GM12878 (cell line): ENCODE data around the gene FAM114A2. TPM values are rescaled to one million over a fixed set of nuclear protein-coding genes. Genes with fewer than 3 reads are reported as not detected.

Experiments
- ATAC-seq: fragments of 200-7000 bp; cut with Tn5 transposase; 3 replicates; pipeline ENCODE4 v1.9.1; 2020; ENCODE audit warnings: mild to moderate bottlenecking, moderate library complexity
- BruUV-seq: library from RNA; stranded (reverse); fragments of 400-500 nt; replicated peaks from 2 replicates; lab custom pipeline; 2021; lab: Mats Ljungman, UMichigan
- CTCF ChIA-PET: fragments of 300-600 bp; sonication (Branson Sonifier 250); formaldehyde crosslinking; extraction: SDS; loops from one replicate; lab custom pipeline; 2021; ENCODE audit warnings: inconsistent platforms; lab: Yijun Ruan, JAX
- POLR2A ChIA-PET: fragments of 350-600 bp; formaldehyde crosslinking; extraction: SDS; loops from one replicate; lab custom pipeline; 2021; ENCODE audit warnings: inconsistent platforms; lab: Charles Lee
- RAD21 ChIA-PET: fragments of 300-600 bp; sonication (Branson Sonifier 250); formaldehyde crosslinking; loops from one replicate; lab custom pipeline; 2023; ENCODE audit warnings: antibody characterized with exemption; ENCODE audit not compliant: unreplicated experiment; lab: Charles Lee
- SMC1A ChIA-PET: fragments of 300-600 bp; sonication (Branson Sonifier 250); formaldehyde crosslinking; loops from one replicate; lab custom pipeline; 2023; ENCODE audit not compliant: unreplicated experiment, uncharacterized antibody; lab: Charles Lee
- DNase-seq: peaks from one replicate; pipeline ENCODE4 v3.0.0-alpha.2; 2011; ENCODE audit warnings: low read depth, low spot score
- FAIRE-seq: peaks from 3 replicates; lab custom pipeline; 2011; peaks lifted over from hg19 to GRCh38; lab: Jason Lieb, UNC
- H2AFZ ChIP-seq: 2 replicates; pipeline ENCODE4 v1.6.0; 2011; ENCODE audit warnings: low read depth, low read length, control low read depth; ENCODE audit not compliant: control insufficient read depth
- H3K27ac ChIP-seq: 2 replicates; pipeline ENCODE4 v1.5.1; 2011; ENCODE audit warnings: control low read depth; ENCODE audit not compliant: control insufficient read depth, insufficient read depth
- H3K27me3 ChIP-seq, 2 experiments: replicated peaks in 1 of 2; 2 replicates each; pipeline versions ENCODE4 v1.6.0 to v1.6.1; 2011; ENCODE audit warnings: low read length in 1 of 2; ENCODE audit not compliant: control insufficient read depth in 2 of 2, insufficient read depth in 2 of 2
- H3K36me3 ChIP-seq, 2 experiments: 2 replicates each; pipeline ENCODE4 v1.5.1; 2011; ENCODE audit warnings: low read length in 1 of 2; ENCODE audit not compliant: control insufficient read depth in 2 of 2, insufficient read depth in 2 of 2
- H3K4me1 ChIP-seq: 2 replicates; pipeline ENCODE4 v1.6.1; 2011; ENCODE audit warnings: mild to moderate bottlenecking, low read length, moderate library complexity, mixed read lengths; ENCODE audit not compliant: control insufficient read depth, insufficient read depth
- H3K4me2 ChIP-seq: 2 replicates; pipeline ENCODE4 v1.6.0; 2011; ENCODE audit warnings: control low read depth; ENCODE audit not compliant: control insufficient read depth, insufficient read depth
- H3K4me3 ChIP-seq: fragments of 200-600 bp; sonication (generic); 2 replicates; pipeline ENCODE4 v1.5.1; 2016
- H3K79me2 ChIP-seq: 2 replicates; pipeline ENCODE4 v1.6.0; 2011; ENCODE audit warnings: low read length; ENCODE audit not compliant: control insufficient read depth, insufficient read depth
- H3K9ac ChIP-seq: 2 replicates; pipeline ENCODE4 v1.8.0; 2011; ENCODE audit warnings: low read length, control low read depth, mixed read lengths; ENCODE audit not compliant: control insufficient read depth, insufficient read depth
- H3K9me3 ChIP-seq: replicated peaks from 3 replicates; pipeline ENCODE4 v1.5.1; 2011; ENCODE audit warnings: mild to moderate bottlenecking, low read length; ENCODE audit not compliant: control insufficient read depth, insufficient read depth
- H4K20me1 ChIP-seq: 2 replicates; pipeline ENCODE4 v1.6.0; 2011; ENCODE audit not compliant: control insufficient read depth, insufficient read depth
- BCL11A ChIP-seq: IDR thresholded peaks from 2 replicates; pipeline ENCODE4 v1.6.1; 2011; ENCODE audit warnings: low read depth, low read length
- CHD4 ChIP-seq: fragments of 200-600 bp; sonication (generic); IDR thresholded peaks from 2 replicates; pipeline ENCODE4 v1.6.1; 2016; ENCODE audit warnings: mild to moderate bottlenecking
- ETV6 ChIP-seq, 2 experiments: fragments of 450-650 bp in 1 of 2; IDR thresholded peaks in 1 of 2; conservative IDR thresholded peaks in 1 of 2; 2 replicates each; pipeline ENCODE4 v1.6.1; 2014; ENCODE audit warnings: antibody characterized with exemption in 1 of 2, borderline replicate concordance in 1 of 2, low read depth in 1 of 2, mild to moderate bottlenecking in 1 of 2, moderate library complexity in 1 of 2
- FOXM1 ChIP-seq: IDR thresholded peaks from 2 replicates; pipeline ENCODE4 v1.6.1; 2012; ENCODE audit warnings: low read depth, mild to moderate bottlenecking, inconsistent platforms, low read length, moderate library complexity
- GABPA ChIP-seq: IDR thresholded peaks from 2 replicates; pipeline ENCODE4 v1.6.1; 2014; ENCODE audit warnings: antibody characterized with exemption, low read depth, mild to moderate bottlenecking, inconsistent platforms
- IKZF2 ChIP-seq, 2 experiments: fragments of 450-650 bp; IDR thresholded peaks; 2 replicates each; pipeline ENCODE4 v1.6.1; 2017; ENCODE audit warnings: mild to moderate bottlenecking in 2 of 2, moderate library complexity in 2 of 2
- KLF5 ChIP-seq: fragments of 450-650 bp; IDR thresholded peaks from 2 replicates; pipeline ENCODE4 v1.6.1; 2014; ENCODE audit warnings: mild to moderate bottlenecking; ENCODE audit not compliant: partially characterized antibody
- RUNX3 ChIP-seq: IDR thresholded peaks from 2 replicates; pipeline ENCODE4 v1.6.1; 2012; ENCODE audit warnings: low read length, inconsistent platforms
- SRF ChIP-seq, 2 experiments: IDR thresholded peaks; 2 replicates each; pipeline ENCODE4 v1.6.1; 2011; ENCODE audit warnings: low read depth in 2 of 2, low read length in 2 of 2, mild to moderate bottlenecking in 1 of 2, moderate library complexity in 1 of 2
- STAT3 ChIP-seq: IDR thresholded peaks from 2 replicates; pipeline ENCODE4 v1.6.1; 2011; ENCODE audit warnings: low read depth, low read length, improper control_type of control experiment
- SUPT20H ChIP-seq: IDR thresholded peaks from 2 replicates; pipeline ENCODE4 v1.6.1; 2011; ENCODE audit warnings: low read depth, mild to moderate bottlenecking, low read length, moderate library complexity, borderline replicate concordance; ENCODE audit not compliant: control insufficient read depth
- WGBS: methylation state at CpG from one replicate; pipeline ENCODE4 v1.1.6; 2016; ENCODE audit warnings: low lambda C conversion rate; ENCODE audit not compliant: insufficient replicate concordance, insufficient coverage; ENCODE audit errors: missing lambda C conversion rate; 5-methylcytosine and 5-hydroxymethylcytosine counted together
- in situ Hi-C: fragments of 300-500 bp; cut with MboI; formaldehyde crosslinking; loops from 9 replicates; pipeline ENCODE4 v1.14.3; 2018; ENCODE audit warnings: mixed read lengths
- intact Hi-C: fragments of 100-400 bp; cut with micrococcal nuclease; formaldehyde crosslinking; loops from one replicate; pipeline ENCODE4 v1.14.2; 2022; ENCODE audit not compliant: unreplicated experiment
- polyA plus RNA-seq, 11 experiments: library from polyadenylated mRNA; depleted of rRNA in 4 of 11; unstranded in 6 of 11; stranded (reverse) in 5 of 11; fragments of >200 nt; fragmentation: Nextera tagmentation in 4 of 11; fragmentation: Illumina TruSeq in 1 of 11; extraction: Ambion mirVana in 4 of 11; extraction: Trizol in 1 of 11; gene quantifications; 1 replicate in 1 of 11; 2 replicates in 10 of 11; pipeline versions ENCODE4 v1.2.1 to v1.2.3, GENCODE V29; 2011 to 2016; ENCODE audit warnings: inconsistent platforms in 2 of 11, missing spikeins in 2 of 11, low read depth in 1 of 11
- total RNA-seq, 4 experiments: library from RNA; depleted of rRNA in 3 of 4; stranded (reverse); fragments of >200 nt in 3 of 4; fragmentation: Illumina TruSeq in 1 of 4; extraction: Trizol in 1 of 4; gene quantifications; 2 replicates each; pipeline versions ENCODE4 v1.2.1 to v1.2.3, GENCODE V29; 2013 to 2021
- TF ChIP-seq, protein P1 (sequence below): IDR thresholded peaks from 2 replicates; pipeline ENCODE4 v1.6.1; 2011; ENCODE audit warnings: low read depth, low read length, improper control_type of control experiment, borderline replicate concordance
- TF ChIP-seq, protein P2 (sequence below): fragments of 450-650 bp; IDR thresholded peaks from 2 replicates; pipeline ENCODE4 v1.6.1; 2018; ENCODE audit warnings: borderline replicate concordance, mild to moderate bottlenecking; ENCODE audit not compliant: partially characterized antibody
- TF ChIP-seq, protein P3 (sequence below): IDR thresholded peaks from 2 replicates; pipeline ENCODE4 v1.6.1; 2012; ENCODE audit warnings: low read length, inconsistent platforms

FAM114A2 gene
- total and polyA plus RNA-seq, 10 of the 15 experiments (the other 5 are each of a cell fraction or from before 2014, with no cell fraction given) = 16.8 to 32.8 (median 24.3) TPM

DNA sequence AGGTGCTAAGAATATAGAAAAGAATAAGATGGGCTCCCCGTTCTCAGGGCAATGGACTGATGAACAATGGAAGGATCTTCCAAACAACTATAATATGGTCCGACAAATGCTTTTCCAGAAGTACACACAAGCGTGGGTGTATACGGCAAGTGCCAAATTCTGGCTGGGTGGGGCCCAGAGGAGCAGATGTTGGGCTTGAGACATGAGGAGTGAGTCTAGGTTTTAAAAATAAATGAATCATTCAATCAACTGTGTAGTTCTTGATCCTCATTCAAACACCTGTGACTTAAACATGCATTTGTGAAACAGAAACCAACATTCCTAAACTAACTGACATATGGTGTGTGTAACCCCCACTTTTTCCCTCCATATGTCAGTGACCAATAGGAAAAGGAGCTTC lies 47.9 kb upstream of the FAM114A2 start:
- SMC1A ChIA-PET = interaction anchor here (0.9 to 1.5 kb wide), 4 partner anchors 10 to 424 kb away, joined by 3 to 4 read pairs (median 3); no protein-coding TSS in a partner anchor
- no peak for DNase-seq

DNA sequence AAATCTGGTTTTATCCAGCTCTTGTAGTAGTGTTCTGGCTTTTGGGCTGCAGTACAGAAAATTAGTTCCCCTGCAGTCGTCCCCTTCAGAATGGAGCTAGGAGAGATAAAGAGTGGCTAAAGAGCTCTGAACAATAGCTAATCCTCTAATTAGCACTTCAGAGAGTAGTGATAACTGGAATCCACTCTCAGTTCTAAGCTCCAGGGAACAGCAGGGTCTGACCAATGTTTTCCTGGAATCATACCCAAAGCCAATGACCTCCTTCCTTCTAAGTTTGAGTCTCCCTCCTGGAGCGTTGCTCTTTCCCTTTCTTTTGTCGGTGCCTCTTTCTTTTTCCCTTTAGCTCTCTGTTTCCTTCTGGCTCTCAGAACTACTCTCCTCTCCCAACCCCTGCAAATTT lies 47.4 kb upstream of the FAM114A2 start:
- ChIA-PET CTCF (interaction anchor here (2.3 kb wide), 1 partner anchor 14 kb away, joined by 7 read pairs; no protein-coding TSS in a partner anchor), SMC1A (interaction anchor here (0.9 to 1.5 kb wide), 4 partner anchors 10 to 424 kb away, joined by 3 to 4 read pairs (median 3); no protein-coding TSS in a partner anchor), POLR2A (no interaction called here), RAD21 (no interaction called here)
- DNase-seq (no peak), ATAC-seq (no peak), FAIRE-seq (no peak)
- in situ Hi-C loops = no loop called here
- no peak overlapping the region for H3K4me3 ChIP-seq
- intact Hi-C loops = no loop called here
- no peaks in the 10 kb centered on the region for H3K36me3 ChIP-seq
- no TSS peak for BruUV-seq
- no peak overlapping the region for H3K9ac ChIP-seq
- no peaks in the 10 kb centered on the region for H3K79me2 ChIP-seq
- no peaks in the 10 kb centered on the region for H4K20me1 ChIP-seq
- H2AFZ ChIP-seq = no peak overlapping the region
- H3K27me3 ChIP-seq = peaks cover 0 to 1% of the 10 kb centered on the region in 2 experiments; a peak in 1 of 4 replicates
- H3K4me1 ChIP-seq = no peaks in the 10 kb centered on the region
- H3K9me3 ChIP-seq = no peaks in the 10 kb centered on the region
- no peak overlapping the region for H3K4me2 ChIP-seq
- H3K27ac ChIP-seq = no peak overlapping the region
- 61% methylated on average over 3 of the region's 3 CpGs for WGBS
- TF ChIP-seq GABPA (no peak), RUNX3 (no peak), ETV6 (conservative IDR thresholded peaks at IDR 0.05 in 1 of 2, IDR thresholded peaks at IDR 0.05 in 1 of 2; ENCODE audit: borderline replicate concordance in 1 of 2, low read depth in 1 of 2) (no peak), SRF (IDR thresholded peaks at IDR 0.05; ENCODE audit: low read depth in 2 of 2, low read length in 2 of 2) (no peak), BCL11A (no peak)
- TF ChIP-seq, protein P1, sequence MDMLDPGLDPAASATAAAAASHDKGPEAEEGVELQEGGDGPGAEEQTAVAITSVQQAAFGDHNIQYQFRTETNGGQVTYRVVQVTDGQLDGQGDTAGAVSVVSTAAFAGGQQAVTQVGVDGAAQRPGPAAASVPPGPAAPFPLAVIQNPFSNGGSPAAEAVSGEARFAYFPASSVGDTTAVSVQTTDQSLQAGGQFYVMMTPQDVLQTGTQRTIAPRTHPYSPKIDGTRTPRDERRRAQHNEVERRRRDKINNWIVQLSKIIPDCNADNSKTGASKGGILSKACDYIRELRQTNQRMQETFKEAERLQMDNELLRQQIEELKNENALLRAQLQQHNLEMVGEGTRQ = no peak
- TF ChIP-seq, protein P2, sequence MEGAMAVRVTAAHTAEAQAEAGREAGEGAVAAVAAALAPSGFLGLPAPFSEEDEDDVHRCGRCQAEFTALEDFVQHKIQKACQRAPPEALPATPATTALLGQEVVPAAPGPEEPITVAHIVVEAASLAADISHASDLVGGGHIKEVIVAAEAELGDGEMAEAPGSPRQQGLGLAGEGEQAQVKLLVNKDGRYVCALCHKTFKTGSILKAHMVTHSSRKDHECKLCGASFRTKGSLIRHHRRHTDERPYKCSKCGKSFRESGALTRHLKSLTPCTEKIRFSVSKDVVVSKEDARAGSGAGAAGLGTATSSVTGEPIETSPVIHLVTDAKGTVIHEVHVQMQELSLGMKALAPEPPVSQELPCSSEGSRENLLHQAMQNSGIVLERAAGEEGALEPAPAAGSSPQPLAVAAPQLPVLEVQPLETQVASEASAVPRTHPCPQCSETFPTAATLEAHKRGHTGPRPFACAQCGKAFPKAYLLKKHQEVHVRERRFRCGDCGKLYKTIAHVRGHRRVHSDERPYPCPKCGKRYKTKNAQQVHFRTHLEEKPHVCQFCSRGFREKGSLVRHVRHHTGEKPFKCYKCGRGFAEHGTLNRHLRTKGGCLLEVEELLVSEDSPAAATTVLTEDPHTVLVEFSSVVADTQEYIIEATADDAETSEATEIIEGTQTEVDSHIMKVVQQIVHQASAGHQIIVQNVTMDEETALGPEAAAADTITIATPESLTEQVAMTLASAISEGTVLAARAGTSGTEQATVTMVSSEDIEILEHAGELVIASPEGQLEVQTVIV = no peak

More for the DNA sequence above, 47.9 kb upstream of the FAM114A2 start:
- POLR2A ChIA-PET = no interaction called here
- BruUV-seq = no TSS peak
- in situ Hi-C loops = no loop called here
- Histone ChIP-seq H3K4me3 (no peak overlapping the region), H2AFZ (no peak overlapping the region), H3K27ac (no peak overlapping the region), H3K4me2 (no peak overlapping the region), H3K27me3 (peaks cover 0 to 1% of the 10 kb centered on the region in 2 experiments; a peak in 1 of 4 replicates), H3K4me1 (no peaks in the 10 kb centered on the region), H3K79me2 (no peaks in the 10 kb centered on the region), H3K9me3 (no peaks in the 10 kb centered on the region), H4K20me1 (no peaks in the 10 kb centered on the region), H3K36me3 (no peaks in the 10 kb centered on the region), H3K9ac (no peak overlapping the region)
- no peak for ATAC-seq
- WGBS = 63% methylated on average over 4 of the region's 4 CpGs
- no peak for FAIRE-seq
- intact Hi-C loops = no loop called here
- RAD21 ChIA-PET = no interaction called here
- no peak for TF ChIP-seq IKZF2 (IDR thresholded peaks at IDR 0.05)
- TF ChIP-seq SUPT20H = no peak
- no peak for TF ChIP-seq CHD4
- no peak for TF ChIP-seq STAT3
- TF ChIP-seq, protein P3, sequence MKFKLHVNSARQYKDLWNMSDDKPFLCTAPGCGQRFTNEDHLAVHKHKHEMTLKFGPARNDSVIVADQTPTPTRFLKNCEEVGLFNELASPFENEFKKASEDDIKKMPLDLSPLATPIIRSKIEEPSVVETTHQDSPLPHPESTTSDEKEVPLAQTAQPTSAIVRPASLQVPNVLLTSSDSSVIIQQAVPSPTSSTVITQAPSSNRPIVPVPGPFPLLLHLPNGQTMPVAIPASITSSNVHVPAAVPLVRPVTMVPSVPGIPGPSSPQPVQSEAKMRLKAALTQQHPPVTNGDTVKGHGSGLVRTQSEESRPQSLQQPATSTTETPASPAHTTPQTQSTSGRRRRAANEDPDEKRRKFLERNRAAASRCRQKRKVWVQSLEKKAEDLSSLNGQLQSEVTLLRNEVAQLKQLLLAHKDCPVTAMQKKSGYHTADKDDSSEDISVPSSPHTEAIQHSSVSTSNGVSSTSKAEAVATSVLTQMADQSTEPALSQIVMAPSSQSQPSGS = no peak
- TF ChIP-seq KLF5 = no peak
- no peak for TF ChIP-seq FOXM1
- CTCF ChIA-PET = interaction anchor here (2.3 kb wide), 1 partner anchor 14 kb away, joined by 7 read pairs; no protein-coding TSS in a partner anchor
